K562 (cell line): Measurements from ENCODE around the gene ZNF385C.

Experiments
- BMI1 ChIP-seq: fragments of 150-350 bp; IDR thresholded peaks from 2 replicates; pipeline ENCODE4 v1.6.1; 2014; ENCODE audit warnings: low read length
- CHD2 ChIP-seq: IDR thresholded peaks from 2 replicates; pipeline ENCODE4 v1.6.1; 2011; ENCODE audit warnings: low read depth, low read length
- SMARCC2 ChIP-seq: fragments of 450-650 bp; IDR thresholded peaks from 2 replicates; pipeline ENCODE4 v1.6.1; 2017; ENCODE audit warnings: antibody characterized with exemption, moderate library complexity, mild to moderate bottlenecking, low read depth
- ZNF445 ChIP-seq: fragments of 250-450 bp; sonication (Bioruptor Pico); IDR thresholded peaks from 2 replicates; pipeline ENCODE4 v1.4.0; 2020; ENCODE audit warnings: low read depth, mild to moderate bottlenecking, moderate library complexity
- ZNF766 ChIP-seq: fragments of 200-800 bp; sonication (Bioruptor generic); conservative IDR thresholded peaks from 2 replicates; pipeline ENCODE4 v1.6.1; 2016; ENCODE audit warnings: missing genetic modification characterization, missing compliant biosample characterization
- TF ChIP-seq, protein P1 (sequence below), 3 experiments: IDR thresholded peaks in 2 of 3; conservative IDR thresholded peaks in 1 of 3; 2 replicates each; pipeline ENCODE4 v1.5.1; 2011 to 2012; ENCODE audit warnings: low read length in 3 of 3, mild to moderate bottlenecking in 3 of 3, control low read depth in 2 of 3, improper control_type of control experiment in 1 of 3, inconsistent platforms in 1 of 3, low read depth in 1 of 3, mixed read lengths in 1 of 3, moderate library complexity in 1 of 3; ENCODE audit not compliant: insufficient read depth in 2 of 3
- TF ChIP-seq, protein P2 (sequence below): fragments of 250-450 bp; sonication (Bioruptor Pico); IDR thresholded peaks from 2 replicates; pipeline ENCODE4 v1.8.0; 2021; ENCODE audit warnings: moderate library complexity, mild to moderate bottlenecking, inconsistent platforms
- TF ChIP-seq, protein P3 (sequence below): fragments of 450-650 bp; IDR thresholded peaks from one replicate; pipeline ENCODE4 v1.6.1; 2018; ENCODE audit warnings: mild to moderate bottlenecking, moderate library complexity; ENCODE audit not compliant: partially characterized antibody
- TF ChIP-seq, protein P4 (sequence below): fragments of 450-650 bp; IDR thresholded peaks from 2 replicates; pipeline ENCODE4 v1.6.1; 2016; ENCODE audit warnings: antibody characterized with exemption

DNA sequence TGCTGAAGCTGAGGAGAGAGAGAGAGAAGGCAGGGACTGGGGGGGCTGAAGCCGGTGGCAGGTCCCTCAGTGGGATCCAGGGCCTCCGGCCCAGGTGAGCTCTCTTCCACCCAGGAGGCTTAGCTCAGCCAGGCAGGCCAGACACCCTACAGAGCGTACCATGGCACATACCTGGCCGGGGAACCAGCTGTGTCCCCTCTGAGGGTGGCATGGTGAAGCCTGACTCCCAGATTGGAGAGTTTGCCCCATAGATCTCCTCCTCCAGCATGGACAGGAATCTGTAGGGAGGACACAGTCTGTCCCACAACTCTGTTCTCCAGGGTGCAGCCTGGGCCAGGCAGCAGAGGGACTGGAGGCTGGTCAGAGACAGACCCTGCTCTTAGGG is 19.8 kb upstream of the ZNF385C start:
- TF ChIP-seq, protein P1, sequence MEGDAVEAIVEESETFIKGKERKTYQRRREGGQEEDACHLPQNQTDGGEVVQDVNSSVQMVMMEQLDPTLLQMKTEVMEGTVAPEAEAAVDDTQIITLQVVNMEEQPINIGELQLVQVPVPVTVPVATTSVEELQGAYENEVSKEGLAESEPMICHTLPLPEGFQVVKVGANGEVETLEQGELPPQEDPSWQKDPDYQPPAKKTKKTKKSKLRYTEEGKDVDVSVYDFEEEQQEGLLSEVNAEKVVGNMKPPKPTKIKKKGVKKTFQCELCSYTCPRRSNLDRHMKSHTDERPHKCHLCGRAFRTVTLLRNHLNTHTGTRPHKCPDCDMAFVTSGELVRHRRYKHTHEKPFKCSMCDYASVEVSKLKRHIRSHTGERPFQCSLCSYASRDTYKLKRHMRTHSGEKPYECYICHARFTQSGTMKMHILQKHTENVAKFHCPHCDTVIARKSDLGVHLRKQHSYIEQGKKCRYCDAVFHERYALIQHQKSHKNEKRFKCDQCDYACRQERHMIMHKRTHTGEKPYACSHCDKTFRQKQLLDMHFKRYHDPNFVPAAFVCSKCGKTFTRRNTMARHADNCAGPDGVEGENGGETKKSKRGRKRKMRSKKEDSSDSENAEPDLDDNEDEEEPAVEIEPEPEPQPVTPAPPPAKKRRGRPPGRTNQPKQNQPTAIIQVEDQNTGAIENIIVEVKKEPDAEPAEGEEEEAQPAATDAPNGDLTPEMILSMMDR (IDR thresholded peaks at IDR 0.05 in 2 of 3, conservative IDR thresholded peaks at IDR 0.05 in 1 of 3; ENCODE audit: insufficient read depth in 2 of 3, low read depth in 1 of 3, low read length in 3 of 3) = no peak
- TF ChIP-seq, protein P2, sequence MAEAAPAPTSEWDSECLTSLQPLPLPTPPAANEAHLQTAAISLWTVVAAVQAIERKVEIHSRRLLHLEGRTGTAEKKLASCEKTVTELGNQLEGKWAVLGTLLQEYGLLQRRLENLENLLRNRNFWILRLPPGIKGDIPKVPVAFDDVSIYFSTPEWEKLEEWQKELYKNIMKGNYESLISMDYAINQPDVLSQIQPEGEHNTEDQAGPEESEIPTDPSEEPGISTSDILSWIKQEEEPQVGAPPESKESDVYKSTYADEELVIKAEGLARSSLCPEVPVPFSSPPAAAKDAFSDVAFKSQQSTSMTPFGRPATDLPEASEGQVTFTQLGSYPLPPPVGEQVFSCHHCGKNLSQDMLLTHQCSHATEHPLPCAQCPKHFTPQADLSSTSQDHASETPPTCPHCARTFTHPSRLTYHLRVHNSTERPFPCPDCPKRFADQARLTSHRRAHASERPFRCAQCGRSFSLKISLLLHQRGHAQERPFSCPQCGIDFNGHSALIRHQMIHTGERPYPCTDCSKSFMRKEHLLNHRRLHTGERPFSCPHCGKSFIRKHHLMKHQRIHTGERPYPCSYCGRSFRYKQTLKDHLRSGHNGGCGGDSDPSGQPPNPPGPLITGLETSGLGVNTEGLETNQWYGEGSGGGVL = no peak
- no peak for TF ChIP-seq CHD2
- no peak for TF ChIP-seq BMI1
- TF ChIP-seq ZNF445 (CRISPR knock-in tag) = no peak
- TF ChIP-seq, protein P3, sequence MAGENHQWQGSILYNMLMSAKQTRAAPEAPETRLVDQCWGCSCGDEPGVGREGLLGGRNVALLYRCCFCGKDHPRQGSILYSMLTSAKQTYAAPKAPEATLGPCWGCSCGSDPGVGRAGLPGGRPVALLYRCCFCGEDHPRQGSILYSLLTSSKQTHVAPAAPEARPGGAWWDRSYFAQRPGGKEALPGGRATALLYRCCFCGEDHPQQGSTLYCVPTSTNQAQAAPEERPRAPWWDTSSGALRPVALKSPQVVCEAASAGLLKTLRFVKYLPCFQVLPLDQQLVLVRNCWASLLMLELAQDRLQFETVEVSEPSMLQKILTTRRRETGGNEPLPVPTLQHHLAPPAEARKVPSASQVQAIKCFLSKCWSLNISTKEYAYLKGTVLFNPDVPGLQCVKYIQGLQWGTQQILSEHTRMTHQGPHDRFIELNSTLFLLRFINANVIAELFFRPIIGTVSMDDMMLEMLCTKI = no peak
- TF ChIP-seq, protein P4, sequence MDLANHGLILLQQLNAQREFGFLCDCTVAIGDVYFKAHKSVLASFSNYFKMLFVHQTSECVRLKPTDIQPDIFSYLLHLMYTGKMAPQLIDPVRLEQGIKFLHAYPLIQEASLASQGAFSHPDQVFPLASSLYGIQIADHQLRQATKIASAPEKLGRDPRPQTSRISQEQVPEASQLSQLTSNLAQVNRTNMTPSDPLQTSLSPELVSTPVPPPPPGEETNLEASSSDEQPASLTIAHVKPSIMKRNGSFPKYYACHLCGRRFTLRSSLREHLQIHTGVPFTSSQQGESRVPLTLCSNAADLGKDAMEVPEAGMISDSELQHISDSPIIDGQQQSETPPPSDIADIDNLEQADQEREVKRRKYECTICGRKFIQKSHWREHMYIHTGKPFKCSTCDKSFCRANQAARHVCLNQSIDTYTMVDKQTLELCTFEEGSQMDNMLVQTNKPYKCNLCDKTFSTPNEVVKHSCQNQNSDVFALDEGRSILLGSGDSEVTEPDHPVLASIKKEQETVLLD = no peak
- TF ChIP-seq SMARCC2 = no peak
- no peak for TF ChIP-seq ZNF766
